ENCODE data around the gene SIGLEC11.

SIGLEC11 gene

DNA sequence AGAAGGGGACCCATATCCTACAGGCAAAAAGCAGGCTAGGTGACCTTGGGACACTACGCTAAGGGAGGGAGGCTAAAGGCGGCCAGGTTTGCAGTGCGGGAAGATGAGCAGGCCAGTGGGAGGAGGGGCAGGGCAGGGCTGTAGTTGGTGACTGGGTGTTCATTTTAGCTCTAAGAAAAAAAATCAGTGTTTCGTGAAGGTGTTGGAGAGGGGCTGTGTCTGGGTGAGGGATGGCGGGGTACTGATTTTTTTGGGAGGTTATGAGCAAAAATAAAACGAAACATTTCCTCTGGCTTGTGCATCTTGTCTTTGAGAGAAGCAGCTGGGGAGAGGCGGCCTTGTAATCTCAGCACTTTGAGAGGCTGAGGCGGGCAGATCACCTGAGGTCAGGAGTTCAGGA is 27.3 kb downstream of the SIGLEC11 start:
- no peak for DNase-seq
- Histone ChIP-seq H3K9me3 (ENCODE audit: severe bottlenecking) (no peaks in the 10 kb centered on the region), H3K4me3 (ENCODE audit: low read depth, low read length) (no peak overlapping the region), H3K27ac (no peak overlapping the region), H3K27me3 (ENCODE audit: insufficient read depth, low read depth, severe bottlenecking) (no peaks in the 10 kb centered on the region), H3K36me3 (peaks cover 6% of the 10 kb centered on the region)
- no peak for TF ChIP-seq CTCF (IDR thresholded peaks at IDR 0.05; ENCODE audit: low read depth, low read length)

- Histone ChIP-seq H3K27me3 (ENCODE audit: insufficient read depth, low read depth, severe bottlenecking) (no peaks in the 10 kb centered on the region), H3K9me3 (ENCODE audit: severe bottlenecking) (no peaks in the 10 kb centered on the region)
Observed at GRCh38 chr19:49932731-49933131, 28.2 kb downstream of the SIGLEC11 start.

DNA sequence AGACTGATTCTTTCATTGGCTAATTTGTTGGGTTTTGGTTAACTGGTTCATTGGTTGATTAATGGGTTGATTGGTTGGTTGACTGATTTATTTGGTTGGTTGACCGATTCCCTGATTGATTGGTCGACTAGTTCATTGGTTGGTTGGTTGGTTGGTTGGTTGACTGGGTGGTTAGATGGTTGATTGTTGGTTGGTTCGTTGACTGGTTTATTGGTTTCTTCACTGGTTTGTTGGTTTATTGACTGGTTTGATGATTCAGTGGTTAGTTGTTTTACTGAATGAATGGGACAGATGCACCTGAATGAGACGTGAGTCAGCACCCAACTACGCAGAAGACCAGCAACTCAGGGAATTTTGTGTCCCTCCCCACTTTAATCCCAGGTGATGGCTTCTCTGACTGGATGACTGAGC is 28.9 kb downstream of the SIGLEC11 start:
- H3K4me3 ChIP-seq (ENCODE audit: low read depth, low read length): no peak overlapping the region
- H3K27me3 ChIP-seq (ENCODE audit: insufficient read depth, low read depth, severe bottlenecking): no peaks in the 10 kb centered on the region
- H3K36me3 ChIP-seq: peaks cover 22% of the 10 kb centered on the region
- no peak for DNase-seq
- H3K9me3 ChIP-seq (ENCODE audit: severe bottlenecking): no peaks in the 10 kb centered on the region
- TF ChIP-seq CTCF (IDR thresholded peaks at IDR 0.05; ENCODE audit: low read depth, low read length): no peak
- no peak overlapping the region for H3K27ac ChIP-seq

More at GRCh38 chr19:49932731-49933131, 28.2 kb downstream of the SIGLEC11 start:
- DNase-seq: no peak
- Histone ChIP-seq H3K27ac (no peak overlapping the region), H3K4me3 (ENCODE audit: low read depth, low read length) (no peak overlapping the region), H3K36me3 (peaks cover 16% of the 10 kb centered on the region)
- TF ChIP-seq CTCF (IDR thresholded peaks at IDR 0.05; ENCODE audit: low read depth, low read length): no peak

DNA sequence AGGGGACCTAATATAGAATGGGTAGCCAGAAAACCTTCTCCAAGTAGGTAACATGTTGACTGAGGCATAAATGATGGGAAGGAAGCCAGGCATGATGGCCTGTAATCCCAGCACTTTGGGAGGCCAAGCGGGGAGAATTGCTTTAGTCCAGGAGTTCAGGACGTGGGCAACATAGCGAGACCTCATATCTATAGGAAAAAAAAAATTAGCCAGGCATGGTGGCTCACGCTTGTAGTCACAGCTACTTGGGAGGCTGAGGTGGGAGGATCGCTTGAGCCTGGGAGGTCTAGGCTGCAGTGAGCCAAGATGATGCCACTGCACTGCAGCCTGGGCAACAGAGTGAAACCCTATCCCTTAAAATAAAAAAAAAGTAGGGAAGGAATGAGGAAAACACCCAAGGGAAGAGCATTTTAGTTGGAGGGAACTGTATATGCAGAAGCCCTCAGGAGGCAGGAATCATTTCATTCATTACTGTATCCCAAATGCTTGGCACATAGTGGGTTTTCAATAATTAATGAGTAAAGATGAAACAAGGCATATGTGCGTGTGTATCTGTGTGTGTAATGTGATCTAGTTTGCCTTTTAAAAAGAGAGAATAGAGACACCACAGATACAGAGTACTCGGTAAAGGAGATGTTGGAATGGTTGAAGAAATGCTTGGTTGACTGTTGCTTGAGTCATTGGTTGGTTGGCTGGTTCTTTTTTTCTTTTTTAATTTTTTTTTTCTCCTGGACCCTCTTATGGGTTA is 29.5 kb downstream of the SIGLEC11 start:
- no peak for TF ChIP-seq CTCF (IDR thresholded peaks at IDR 0.05; ENCODE audit: low read depth, low read length)
- Histone ChIP-seq H3K27me3 (ENCODE audit: insufficient read depth, low read depth, severe bottlenecking) (no peaks in the 10 kb centered on the region), H3K4me3 (ENCODE audit: low read depth, low read length) (no peak overlapping the region), H3K36me3 (peaks cover 28% of the 10 kb centered on the region), H3K9me3 (ENCODE audit: severe bottlenecking) (no peaks in the 10 kb centered on the region), H3K27ac (no peak overlapping the region)
- DNase-seq: no peak

DNA sequence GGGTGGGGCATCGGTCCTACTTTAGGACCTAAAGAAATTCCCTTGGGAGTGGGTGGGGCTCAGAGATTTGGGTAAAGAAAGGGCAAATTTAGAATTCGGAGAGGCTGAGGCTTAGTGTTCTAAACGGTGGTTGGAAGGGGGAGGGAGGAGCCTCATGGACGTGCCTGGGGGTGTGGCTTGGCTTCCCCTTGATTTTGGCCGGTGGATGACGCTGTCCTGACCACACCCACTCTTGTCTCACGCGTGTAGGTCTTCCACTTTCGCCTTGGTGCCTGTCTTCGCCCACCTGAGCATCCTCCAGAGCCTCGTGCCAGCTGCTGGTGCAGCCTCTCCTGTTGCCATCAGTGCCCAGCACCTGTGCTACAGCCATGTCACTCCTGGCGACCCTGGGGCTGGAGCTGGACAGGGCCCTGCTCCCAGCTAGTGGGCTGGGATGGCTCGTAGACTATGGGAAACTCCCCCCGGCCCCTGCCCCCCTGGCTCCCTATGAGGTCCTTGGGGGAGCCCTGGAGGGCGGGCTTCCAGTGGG is 30.4 kb downstream of the SIGLEC11 start:
- no peak for TF ChIP-seq CTCF (IDR thresholded peaks at IDR 0.05; ENCODE audit: low read depth, low read length)
- Histone ChIP-seq H3K36me3 (peaks cover 37% of the 10 kb centered on the region), H3K9me3 (ENCODE audit: severe bottlenecking) (no peaks in the 10 kb centered on the region), H3K4me3 (ENCODE audit: low read depth, low read length) (no peak overlapping the region; the same call in 1 of the 2 replicates), H3K27ac (no peak overlapping the region), H3K27me3 (ENCODE audit: insufficient read depth, low read depth, severe bottlenecking) (no peaks in the 10 kb centered on the region)
- no peak for DNase-seq
